ENCODE measurements around the gene CDH23. TPM values are rescaled to one million over a fixed set of nuclear protein-coding genes. Genes with fewer than 3 reads are reported as not detected.

Gene CDH23
- total and polyA plus RNA-seq, 4 experiments from 2014 or later = 1.8 to 5.4 (median 3.6) TPM

GRCh38 chr10:71631007-71631861 is 234.5 kb downstream of the CDH23 start:
- H3K9me3 Mint-ChIP-seq = no peaks in the 10 kb centered on the region
- peaks cover 3 to 7% of the 10 kb centered on the region in 2 donors for H3K27me3 Mint-ChIP-seq
- no peak overlapping the region for H3K27ac ChIP-seq (ENCODE audit: low read depth, low read length)
- no peaks in the 10 kb centered on the region for H3K36me3 ChIP-seq (ENCODE audit: insufficient read depth, low read length)
- no peak for DNase-seq
- H3K4me1 ChIP-seq (ENCODE audit: insufficient read depth, low read length) = no peaks in the 10 kb centered on the region
- ChIA-PET CTCF (ENCODE audit: partially characterized antibody) (no interaction called here), POLR2A (ENCODE audit: partially characterized antibody) (no interaction called here)
- intact Hi-C loops (cut with micrococcal nuclease) = no loop called here
- no peak overlapping the region for H3K27ac Mint-ChIP-seq
- H3K36me3 Mint-ChIP-seq = no peaks in the 10 kb centered on the region
- no peak overlapping the region for H3K4me3 ChIP-seq (ENCODE audit: low read length in 2 of 2)
- H3K4me3 Mint-ChIP-seq = no peak overlapping the region
- H3K4me1 Mint-ChIP-seq = no peaks in the 10 kb centered on the region
- no peaks in the 10 kb centered on the region for H3K9me3 ChIP-seq (ENCODE audit: control insufficient read depth in 1 of 2, low read length in 2 of 2)
- no peaks in the 10 kb centered on the region for H3K27me3 ChIP-seq (ENCODE audit: insufficient read depth, low read length)

DNA sequence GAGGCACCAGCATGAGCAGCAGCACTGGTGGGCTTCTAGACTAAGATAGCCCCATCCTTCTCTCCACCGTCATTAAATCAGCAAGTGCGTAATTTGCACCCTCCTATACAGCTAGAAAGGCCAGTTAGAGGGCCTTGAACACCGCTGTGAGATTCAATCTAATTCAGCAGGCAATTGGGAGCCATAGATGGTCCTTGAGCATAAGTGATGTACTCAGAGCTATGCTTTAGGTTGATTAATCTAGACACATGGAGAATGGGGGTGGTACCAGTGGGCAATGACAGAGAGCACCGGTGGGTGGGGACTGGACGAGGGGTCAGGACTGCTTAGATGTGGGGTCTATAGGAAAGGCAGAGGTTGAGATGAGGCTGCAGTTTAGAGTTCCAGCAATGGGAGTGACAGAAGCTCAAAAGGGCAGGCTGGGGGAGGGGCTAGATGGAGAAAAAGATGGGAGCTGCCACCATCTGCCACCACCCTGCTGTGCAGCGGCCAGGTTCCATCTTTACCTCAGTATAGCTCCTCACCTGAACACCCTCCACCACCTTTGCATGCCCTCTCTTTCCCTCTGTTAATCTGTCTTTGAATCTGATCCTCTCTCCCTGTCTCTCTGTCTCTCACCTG is 235.6 kb downstream of the CDH23 start:
- Mint-ChIP-seq H3K4me3 (no peak overlapping the region), H3K36me3 (no peaks in the 10 kb centered on the region), H3K9me3 (no peaks in the 10 kb centered on the region), H3K4me1 (no peaks in the 10 kb centered on the region), H3K27me3 (peaks cover 3 to 5% of the 10 kb centered on the region in 2 donors), H3K27ac (no peak overlapping the region)
- ChIA-PET POLR2A (ENCODE audit: partially characterized antibody) (no interaction called here), CTCF (ENCODE audit: partially characterized antibody) (no interaction called here)
- H3K4me3 ChIP-seq (ENCODE audit: low read length in 2 of 2) = no peak overlapping the region
- DNase-seq = no peak
- intact Hi-C loops (cut with micrococcal nuclease) = no loop called here
- H3K36me3 ChIP-seq (ENCODE audit: insufficient read depth, low read length) = no peaks in the 10 kb centered on the region
- no peaks in the 10 kb centered on the region for H3K9me3 ChIP-seq (ENCODE audit: control insufficient read depth in 1 of 2, low read length in 2 of 2)
- H3K27ac ChIP-seq (ENCODE audit: low read depth, low read length) = no peak overlapping the region
- H3K4me1 ChIP-seq (ENCODE audit: insufficient read depth, low read length) = no peaks in the 10 kb centered on the region
- H3K27me3 ChIP-seq (ENCODE audit: insufficient read depth, low read length) = no peaks in the 10 kb centered on the region

DNA sequence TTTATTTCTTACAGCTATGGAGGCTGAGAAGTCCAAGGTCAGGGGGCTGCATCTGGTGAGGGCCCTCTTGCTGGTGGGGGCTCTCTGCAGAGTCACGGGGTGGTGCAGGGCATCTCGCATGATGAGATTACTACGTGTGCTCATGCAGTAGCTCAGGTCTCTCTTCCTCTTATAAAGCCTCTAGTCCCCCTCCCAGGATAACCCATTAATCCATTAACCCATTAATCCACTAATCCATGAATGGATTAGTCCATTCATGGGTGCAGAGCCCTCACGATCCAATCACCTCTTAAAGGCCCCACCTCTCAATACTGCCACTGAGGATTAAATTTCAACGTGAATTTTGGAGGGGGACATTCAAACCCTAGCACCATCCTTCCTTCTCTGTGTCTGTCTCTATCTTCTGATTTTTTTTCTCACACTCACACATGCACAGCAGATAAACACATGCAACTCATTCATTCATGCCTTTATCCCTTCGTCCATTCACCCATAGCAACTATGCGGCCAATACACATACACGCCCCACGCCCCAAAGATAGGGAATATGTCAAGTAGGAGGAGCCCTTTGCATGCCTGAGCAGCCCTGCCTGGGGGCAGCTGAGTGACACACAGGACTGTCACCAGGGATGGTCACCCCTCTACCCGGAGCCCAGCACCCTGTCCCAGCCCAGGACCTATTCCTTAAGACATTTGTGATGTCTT is 236.3 kb downstream of the CDH23 start:
- POLR2A ChIA-PET (ENCODE audit: partially characterized antibody) = no interaction called here
- no peak for DNase-seq
- intact Hi-C loops (cut with micrococcal nuclease) = no loop called here
- Mint-ChIP-seq H3K27me3 (peaks cover 3 to 5% of the 10 kb centered on the region in 2 donors), H3K9me3 (no peaks in the 10 kb centered on the region), H3K4me3 (no peak overlapping the region), H3K4me1 (peaks cover 0 to 4% (median 3%) of the 10 kb centered on the region in 4 donors), H3K27ac (peak overlapping the region in 1 of 7 donors; percentile 8), H3K36me3 (no peaks in the 10 kb centered on the region)
- H3K27me3 ChIP-seq (ENCODE audit: insufficient read depth, low read length) = no peaks in the 10 kb centered on the region
- H3K27ac ChIP-seq (ENCODE audit: low read depth, low read length) = no peak overlapping the region
- no peak overlapping the region for H3K4me3 ChIP-seq (ENCODE audit: low read length in 2 of 2)
- CTCF ChIA-PET (ENCODE audit: partially characterized antibody) = no interaction called here
- H3K4me1 ChIP-seq (ENCODE audit: insufficient read depth, low read length) = no peaks in the 10 kb centered on the region
- H3K9me3 ChIP-seq (ENCODE audit: control insufficient read depth in 1 of 2, low read length in 2 of 2) = no peaks in the 10 kb centered on the region
- no peaks in the 10 kb centered on the region for H3K36me3 ChIP-seq (ENCODE audit: insufficient read depth, low read length)

DNA sequence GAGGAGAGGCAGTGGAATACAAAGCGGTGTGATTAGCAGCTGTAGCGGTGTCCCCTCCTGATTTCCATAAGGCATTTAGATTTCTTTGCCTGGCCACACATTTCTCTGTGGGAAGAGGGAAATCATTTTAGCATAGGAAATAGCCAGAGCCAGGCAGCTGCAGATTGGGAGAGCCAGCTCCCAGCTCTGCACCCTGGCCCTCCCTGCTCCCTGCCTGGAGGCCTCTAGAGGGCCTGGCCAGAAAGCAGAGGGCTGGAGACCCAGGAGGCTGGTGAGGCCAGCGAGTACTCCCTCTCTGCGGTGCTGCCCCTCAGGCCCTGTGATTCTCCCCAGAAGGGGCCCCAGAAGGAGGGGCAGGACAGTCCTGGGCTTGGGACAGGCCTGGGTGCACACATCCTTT is 237.2 kb downstream of the CDH23 start:
- no peaks in the 10 kb centered on the region for H3K4me1 ChIP-seq (ENCODE audit: insufficient read depth, low read length)
- ChIA-PET CTCF (ENCODE audit: partially characterized antibody) (no interaction called here), POLR2A (ENCODE audit: partially characterized antibody) (no interaction called here)
- no peak for DNase-seq
- H3K4me3 ChIP-seq (ENCODE audit: low read length in 2 of 2) = no peak overlapping the region
- no peaks in the 10 kb centered on the region for H3K36me3 ChIP-seq (ENCODE audit: insufficient read depth, low read length)
- intact Hi-C loops (cut with micrococcal nuclease) = no loop called here
- Mint-ChIP-seq H3K36me3 (no peaks in the 10 kb centered on the region), H3K9me3 (no peaks in the 10 kb centered on the region), H3K27me3 (peaks cover 3 to 5% of the 10 kb centered on the region in 2 donors), H3K27ac (no peak overlapping the region), H3K4me3 (no peak overlapping the region), H3K4me1 (peaks cover 0 to 7% (median 4%) of the 10 kb centered on the region in 4 donors)
- no peaks in the 10 kb centered on the region for H3K27me3 ChIP-seq (ENCODE audit: insufficient read depth, low read length)
- H3K9me3 ChIP-seq (ENCODE audit: control insufficient read depth in 1 of 2, low read length in 2 of 2) = no peaks in the 10 kb centered on the region
- H3K27ac ChIP-seq (ENCODE audit: low read depth, low read length) = no peak overlapping the region

- no peaks in the 10 kb centered on the region for H3K4me1 ChIP-seq (ENCODE audit: insufficient read depth, low read length)
- no peaks in the 10 kb centered on the region for H3K27me3 ChIP-seq (ENCODE audit: insufficient read depth, low read length)
- Mint-ChIP-seq H3K4me1 (peaks cover 0 to 7% (median 4%) of the 10 kb centered on the region in 4 donors), H3K4me3 (no peak overlapping the region), H3K27me3 (peaks cover 3 to 5% of the 10 kb centered on the region in 2 donors), H3K27ac (no peak overlapping the region), H3K36me3 (no peaks in the 10 kb centered on the region), H3K9me3 (no peaks in the 10 kb centered on the region)
- no peak overlapping the region for H3K27ac ChIP-seq (ENCODE audit: low read depth, low read length)
- intact Hi-C loops (cut with micrococcal nuclease) = no loop called here
- no peak for DNase-seq
- H3K9me3 ChIP-seq (ENCODE audit: control insufficient read depth in 1 of 2, low read length in 2 of 2) = no peaks in the 10 kb centered on the region
- no peak overlapping the region for H3K4me3 ChIP-seq (ENCODE audit: low read length in 2 of 2)
- no peaks in the 10 kb centered on the region for H3K36me3 ChIP-seq (ENCODE audit: insufficient read depth, low read length)
- POLR2A ChIA-PET (ENCODE audit: partially characterized antibody) = no interaction called here
- CTCF ChIA-PET (ENCODE audit: partially characterized antibody) = no interaction called here
Observed at GRCh38 chr10:71634531-71635164, 237.9 kb downstream of the CDH23 start.

DNA sequence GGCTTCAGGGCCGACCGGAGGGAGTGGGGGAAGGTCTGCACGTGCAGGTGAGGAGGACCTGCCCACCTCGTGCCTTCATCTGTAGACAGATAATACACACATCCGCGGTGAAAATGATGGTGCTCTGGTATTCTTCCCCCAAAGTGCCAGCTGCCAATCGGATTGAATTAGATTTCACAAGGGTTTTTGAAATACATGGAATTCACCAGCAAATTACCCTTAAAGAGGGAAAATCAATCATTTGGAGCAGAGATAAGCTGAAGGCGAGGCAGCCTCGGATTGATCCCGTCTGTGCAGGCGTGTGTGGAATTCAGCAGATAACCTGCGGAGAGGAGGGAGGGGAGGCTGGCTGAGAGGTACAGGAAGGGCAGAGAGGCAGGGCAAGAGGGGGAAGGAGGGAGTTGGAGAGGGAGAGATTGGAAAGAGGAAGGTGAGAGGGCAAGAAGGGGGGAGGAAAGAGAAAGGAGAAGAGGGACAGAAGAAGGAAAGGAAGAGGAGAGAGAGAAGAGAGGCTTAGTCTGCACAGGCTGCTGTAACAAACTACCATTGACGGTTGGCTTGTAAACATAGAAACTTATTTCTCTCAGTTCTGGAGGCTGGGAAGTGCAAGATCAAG is 238.6 kb downstream of the CDH23 start:
- no peak overlapping the region for H3K4me3 Mint-ChIP-seq
- Histone ChIP-seq H3K9me3 (ENCODE audit: control insufficient read depth in 1 of 2, low read length in 2 of 2) (no peaks in the 10 kb centered on the region), H3K4me1 (ENCODE audit: insufficient read depth, low read length) (no peaks in the 10 kb centered on the region), H3K27ac (ENCODE audit: low read depth, low read length) (no peak overlapping the region), H3K27me3 (ENCODE audit: insufficient read depth, low read length) (no peaks in the 10 kb centered on the region), H3K4me3 (ENCODE audit: low read length in 2 of 2) (no peak overlapping the region), H3K36me3 (ENCODE audit: insufficient read depth, low read length) (no peaks in the 10 kb centered on the region)
- H3K9me3 Mint-ChIP-seq = no peaks in the 10 kb centered on the region
- no peaks in the 10 kb centered on the region for H3K36me3 Mint-ChIP-seq
- H3K27me3 Mint-ChIP-seq = peaks cover 3 to 5% of the 10 kb centered on the region in 2 donors
- intact Hi-C loops (cut with micrococcal nuclease) = no loop called here
- peaks cover 0 to 7% (median 4%) of the 10 kb centered on the region in 4 donors for H3K4me1 Mint-ChIP-seq
- ChIA-PET CTCF (ENCODE audit: partially characterized antibody) (interaction anchor here (0.7 kb wide), 1 partner anchor 233 kb away, joined by 4 read pairs; no protein-coding TSS in a partner anchor), POLR2A (ENCODE audit: partially characterized antibody) (no interaction called here)
- DNase-seq = no peak
- no peak overlapping the region for H3K27ac Mint-ChIP-seq

Measured in CD4-positive, alpha-beta memory T cell (primary cell).